ENCODE results near the gene NEU3. TPM values are rescaled to one million over a fixed set of nuclear protein-coding genes. Genes with fewer than 3 reads are reported as not detected.

The NEU3 gene, protein sequence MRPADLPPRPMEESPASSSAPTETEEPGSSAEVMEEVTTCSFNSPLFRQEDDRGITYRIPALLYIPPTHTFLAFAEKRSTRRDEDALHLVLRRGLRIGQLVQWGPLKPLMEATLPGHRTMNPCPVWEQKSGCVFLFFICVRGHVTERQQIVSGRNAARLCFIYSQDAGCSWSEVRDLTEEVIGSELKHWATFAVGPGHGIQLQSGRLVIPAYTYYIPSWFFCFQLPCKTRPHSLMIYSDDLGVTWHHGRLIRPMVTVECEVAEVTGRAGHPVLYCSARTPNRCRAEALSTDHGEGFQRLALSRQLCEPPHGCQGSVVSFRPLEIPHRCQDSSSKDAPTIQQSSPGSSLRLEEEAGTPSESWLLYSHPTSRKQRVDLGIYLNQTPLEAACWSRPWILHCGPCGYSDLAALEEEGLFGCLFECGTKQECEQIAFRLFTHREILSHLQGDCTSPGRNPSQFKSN
- 10.2 and 10.7 TPM in 2 replicates for total RNA-seq

DNA sequence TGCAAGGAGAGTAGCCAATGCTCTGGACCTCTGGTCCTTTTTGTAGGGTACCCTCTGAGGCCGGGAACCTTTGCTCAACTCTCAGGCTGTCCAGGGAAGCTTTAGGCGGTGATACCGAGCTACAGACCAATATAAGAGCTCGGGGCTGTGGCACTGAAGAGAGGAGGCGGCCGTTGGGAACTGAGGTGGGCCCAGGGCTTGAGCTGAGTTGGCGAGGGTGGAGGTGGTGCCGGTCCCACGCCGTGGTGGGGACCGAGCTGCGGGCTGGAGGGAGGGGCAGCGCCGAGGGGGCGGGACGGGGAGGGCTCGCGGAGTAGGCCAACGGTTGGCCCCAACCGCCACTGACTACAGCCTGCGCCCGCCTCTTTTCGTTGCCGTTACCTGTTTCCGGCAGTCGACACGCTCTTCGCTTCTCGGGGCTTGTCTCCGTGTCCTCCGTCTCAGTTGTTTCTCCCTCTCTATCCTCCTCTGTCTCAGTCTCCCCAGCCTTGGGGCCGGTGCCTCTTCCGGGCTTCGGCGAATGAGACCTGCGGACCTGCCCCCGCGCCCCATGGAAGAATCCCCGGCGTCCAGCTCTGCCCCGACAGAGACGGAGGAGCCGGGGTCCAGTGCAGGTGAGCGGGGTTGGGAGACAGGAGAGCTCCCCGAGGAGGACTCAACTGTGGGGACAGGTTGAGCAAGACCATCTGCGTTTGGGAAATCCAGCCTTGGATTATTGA, at the start of gene NEU3:
Gene NEU3, plus strand, starts transcription at position 393 of the 719 bp plus-strand sequence. Its CDS starts 128 bp downstream, at position 521.

DNA sequence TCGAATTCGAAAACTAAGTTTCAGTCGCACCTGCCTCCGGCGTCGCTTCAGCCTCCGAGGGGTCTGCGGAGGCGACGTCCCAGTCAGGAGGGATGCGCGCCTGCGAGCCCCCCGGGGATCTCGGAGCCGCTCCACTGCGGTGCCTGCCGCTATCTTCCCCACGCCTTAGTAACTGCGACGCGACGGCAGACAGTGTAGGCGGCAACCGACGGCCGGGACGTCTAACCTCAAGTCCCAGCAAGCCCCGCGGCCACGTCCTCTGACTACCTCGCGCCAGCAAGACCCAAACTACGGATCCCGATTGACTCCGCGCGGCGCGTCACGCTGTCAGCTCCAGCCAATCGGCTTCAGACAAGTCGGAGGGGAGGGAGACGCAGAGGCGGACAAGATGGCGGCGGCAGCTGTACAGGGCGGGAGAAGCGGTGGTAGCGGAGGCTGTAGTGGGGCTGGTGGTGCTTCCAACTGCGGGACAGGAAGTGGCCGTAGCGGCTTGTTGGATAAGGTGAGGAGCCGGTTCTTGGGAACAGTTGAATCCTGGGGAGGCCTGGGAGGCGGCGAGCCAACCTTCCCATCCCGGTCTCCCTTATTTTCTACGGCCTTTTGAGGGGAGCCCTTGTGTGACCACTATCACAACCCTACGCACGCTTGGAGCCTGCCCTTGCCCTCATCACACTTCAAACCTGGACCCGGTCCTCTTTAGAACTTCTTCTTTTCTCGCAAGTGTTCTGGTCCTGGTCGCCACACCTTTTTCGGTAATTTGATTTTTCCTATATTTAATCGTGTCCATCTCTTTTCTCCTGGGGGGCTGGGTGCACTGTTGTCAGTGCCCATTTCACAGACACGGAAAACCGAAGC, 39.6 kb upstream of the NEU3 start, which contains the start of the genes SPCS2 and XRRA1:
Gene SPCS2, plus strand, starts transcription at position 369 of the 855 bp plus-strand sequence. Its CDS starts 20 bp downstream, at position 389.
Gene XRRA1, minus strand, starts transcription at position 194 of the 855 bp plus-strand sequence. CDS start 8,213 bp downstream, outside the sequence.

Small RNAs within 50 kb of the gene (small RNA-seq; reads per million reads assigned to genes)
- gene RNU6-216P = not detected

Other genes with a start within 250 kb of the NEU3 start
- 35.7 and 39.6 TPM in 2 replicates for gene RNF169, start 240.1 kb upstream of the NEU3 start, total RNA-seq
- gene XRRA1, start 39.8 kb upstream of the NEU3 start, total RNA-seq = 11.4 and 29.3 TPM in 2 replicates
- gene SPCS2, start 39.7 kb upstream of the NEU3 start, total RNA-seq = 26.9 and 48.7 TPM in 2 replicates
- not detected in 2 replicates for gene OR2AT4, start 107.9 kb downstream of the NEU3 start, total RNA-seq
- under 0.01 TPM in 1 of 2 replicates, not detected in the other for gene SLCO2B1, start 162.2 kb downstream of the NEU3 start, total RNA-seq